Measurements from ENCODE around the gene SAMSN1.

DNA sequence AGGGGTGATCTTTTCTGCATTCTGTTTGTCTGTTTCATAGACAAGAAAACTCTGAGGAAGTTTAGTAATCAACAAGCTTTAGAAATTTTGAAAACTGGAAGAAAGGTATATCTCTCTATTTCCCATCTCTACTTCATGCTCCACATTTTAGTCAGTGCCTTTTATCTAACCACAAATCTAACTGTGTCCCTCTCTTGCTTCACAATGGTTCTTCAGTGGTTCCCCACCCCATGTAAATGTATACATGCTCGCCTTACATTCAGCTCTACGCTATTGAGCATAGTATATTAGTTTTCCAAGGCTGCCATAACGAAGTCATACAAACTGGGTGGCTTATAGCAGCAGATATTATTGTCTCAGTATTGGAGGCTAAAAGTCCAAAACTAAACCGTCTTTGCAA lies 14.4 kb upstream of the SAMSN1 start:
- no peak for TF ChIP-seq MYC (IDR thresholded peaks at IDR 0.05; ENCODE audit: low read depth, low read length)
- TF ChIP-seq CTCF (IDR thresholded peaks at IDR 0.05; ENCODE audit: low read depth, low read length): no peak

All from NB4 (cell line).